ENCODE results near the gene SNRPD2. TPM values are rescaled to one million over a fixed set of nuclear protein-coding genes. Genes with fewer than 3 reads are reported as not detected.

The SNRPD2 gene
- total RNA-seq, 1 donor from 2014 or later, result 507 TPM

DNA sequence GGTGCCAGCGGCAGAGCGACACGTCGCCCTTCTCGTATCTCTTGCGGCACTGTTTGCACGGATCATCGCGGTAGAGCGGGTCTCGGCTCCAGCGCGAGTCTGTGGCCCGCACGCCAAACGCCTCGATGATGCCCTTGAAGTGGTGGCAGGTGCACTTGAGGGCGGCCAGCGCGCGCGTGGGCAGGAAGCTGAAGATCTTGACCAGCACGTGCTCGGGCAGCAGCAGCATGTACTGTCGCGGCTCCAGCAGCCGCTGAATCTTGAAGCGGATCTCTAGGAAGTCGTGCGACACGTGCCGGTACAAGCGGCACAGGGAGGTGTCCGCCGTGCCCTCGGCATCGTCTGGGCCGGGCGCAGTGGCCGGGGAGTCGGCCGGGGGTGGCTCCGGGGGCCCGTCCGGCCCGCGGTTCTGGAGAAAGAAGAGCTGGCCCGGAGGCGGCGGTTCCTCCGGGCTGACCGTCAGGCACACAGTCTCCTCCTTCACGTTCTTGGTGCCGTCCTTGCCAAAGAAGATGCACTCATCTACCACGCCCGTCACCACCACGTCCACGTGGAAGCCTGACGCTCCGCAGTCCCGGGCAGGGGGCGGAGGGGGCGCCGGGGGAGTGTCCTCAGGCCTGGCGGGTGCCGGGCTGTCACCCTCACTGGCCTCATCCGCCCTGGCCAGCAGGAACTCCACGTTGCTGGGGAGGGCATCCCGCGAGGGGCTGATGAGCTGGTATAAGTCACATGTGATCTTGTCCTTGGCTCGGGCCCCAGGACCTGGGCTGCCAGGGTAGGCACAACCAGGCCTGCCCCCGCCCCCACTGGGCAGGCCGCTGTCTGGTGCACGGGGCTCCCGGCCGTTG, 20.3 kb upstream of the SNRPD2 start:
- POLR2A ChIA-PET, result interaction anchor here (7.1 kb wide), 1 partner anchor 20 kb away, joined by 123 read pairs; the partner anchor contains the start of genes QPCTL and SNRPD2
- no peak for ATAC-seq (ENCODE audit: low read depth)
- no peaks in the 10 kb centered on the region for H3K9me3 Mint-ChIP-seq

DNA sequence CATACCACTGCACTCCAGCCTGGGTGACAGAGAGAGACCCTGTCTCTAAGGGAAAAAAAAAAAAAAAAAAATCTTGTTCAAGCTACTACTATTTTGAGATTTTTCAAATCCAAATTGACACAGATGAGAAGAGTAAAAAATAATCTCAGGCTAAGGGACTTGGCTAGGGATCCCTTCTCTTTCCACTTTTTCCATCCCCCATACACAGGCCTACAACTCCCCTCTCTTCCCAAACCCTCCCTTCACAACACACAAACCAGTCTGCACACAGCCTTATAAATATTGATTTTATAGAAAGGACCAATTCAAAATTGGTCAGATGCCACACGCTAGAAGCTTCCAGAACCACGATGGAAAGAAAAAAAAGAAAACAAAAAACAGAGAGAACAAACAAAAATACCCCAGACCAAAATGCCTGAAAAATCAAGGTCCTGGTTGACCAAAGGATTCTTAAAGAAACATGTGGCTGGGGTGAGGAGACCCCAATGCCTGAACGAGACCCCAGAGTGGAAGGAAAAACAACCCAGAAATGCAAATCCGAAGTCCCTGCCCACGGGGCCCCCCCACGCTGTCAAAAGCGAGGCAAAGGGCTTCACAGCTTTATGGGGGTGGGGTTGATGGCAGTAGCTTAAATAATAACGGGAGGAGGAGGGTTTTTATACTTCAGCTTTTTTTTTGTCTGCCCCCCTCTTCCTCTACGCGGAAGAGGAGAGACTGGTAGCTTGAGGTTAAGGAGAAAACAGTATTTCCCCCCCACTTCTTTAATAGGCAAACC, 18.8 kb upstream of the SNRPD2 start:
- intact Hi-C loops (cut with micrococcal nuclease), result no loop called here
- ATAC-seq (ENCODE audit: low read depth) (no peak), DNase-seq (no peak)
- H3K9me3 Mint-ChIP-seq, result no peaks in the 10 kb centered on the region
- H3K4me1 Mint-ChIP-seq, result peaks cover 41% of the 10 kb centered on the region
- H3K27ac Mint-ChIP-seq, result peak overlapping the region; percentile 55
- H3K27me3 Mint-ChIP-seq, result no peaks in the 10 kb centered on the region
- ChIA-PET POLR2A (interaction anchor here (0.6 to 1.4 kb wide), 7 partner anchors 12 to 1146 kb away, joined by 3 to 13 read pairs (median 3); partner anchors contain the start of genes QPCTL and SIX5), CTCF (no interaction called here)
- no peak for TF ChIP-seq CTCF (IDR thresholded peaks at IDR 0.05)
- H3K4me3 Mint-ChIP-seq, result no peak overlapping the region
- H3K36me3 Mint-ChIP-seq (ENCODE audit: low read depth), result peaks cover 33% of the 10 kb centered on the region

More for the DNA sequence above, 20.3 kb upstream of the SNRPD2 start:
- intact Hi-C loops (cut with micrococcal nuclease), result no loop called here
- no peak overlapping the region for H3K27ac Mint-ChIP-seq
- H3K4me1 Mint-ChIP-seq, result peaks cover 40% of the 10 kb centered on the region
- H3K4me3 Mint-ChIP-seq, result no peak overlapping the region
- no peak for DNase-seq
- TF ChIP-seq CTCF (IDR thresholded peaks at IDR 0.05), result no peak
- CTCF ChIA-PET, result no interaction called here
- H3K27me3 Mint-ChIP-seq, result no peaks in the 10 kb centered on the region
- peaks cover 35% of the 10 kb centered on the region for H3K36me3 Mint-ChIP-seq (ENCODE audit: low read depth)

DNA sequence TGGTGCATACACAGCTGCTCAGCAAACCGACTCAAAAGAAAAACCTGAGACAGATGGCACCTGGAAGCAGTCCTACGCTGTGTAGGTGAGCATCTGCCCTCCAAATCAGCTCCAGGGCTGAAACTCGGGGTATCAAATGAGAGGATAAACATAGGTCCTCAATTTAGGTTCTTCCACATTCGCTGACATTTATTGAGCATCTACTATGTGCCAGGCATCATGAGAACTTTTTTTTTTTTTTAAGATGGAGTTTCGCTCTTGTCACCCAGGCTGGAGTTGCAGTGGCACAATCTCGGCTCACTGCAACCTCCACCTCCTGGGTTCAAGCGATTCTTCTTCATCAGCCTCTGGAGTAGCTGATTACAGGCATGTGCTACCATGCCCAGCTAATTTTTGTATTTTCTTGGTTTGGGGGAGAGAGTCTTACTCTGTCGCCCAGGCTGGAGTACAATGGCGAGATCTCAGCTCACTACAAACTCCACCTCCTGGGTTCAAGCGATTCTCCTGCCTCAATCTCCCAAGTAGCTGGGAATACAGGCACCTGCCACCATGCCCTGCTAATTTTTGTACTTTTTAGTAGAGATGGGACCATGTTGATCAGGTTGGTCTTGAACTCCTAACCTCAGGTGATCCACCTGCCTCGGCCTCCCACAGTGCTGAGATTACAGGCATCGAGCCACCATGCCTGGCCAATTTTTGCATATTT, 14.1 kb upstream of the SNRPD2 start:
- ChIA-PET CTCF (interaction anchor here (0.6 to 5.5 kb wide), 3 partner anchors 13 to 754 kb away, joined by 3 to 36 read pairs (median 3); partner anchors contain the start of genes QPCTL and SNRPD2), POLR2A (interaction anchor here (0.7 to 5.1 kb wide), 10 partner anchors 11 to 751 kb away, joined by 3 to 74 read pairs (median 6); partner anchors contain the start of genes FBXO46, QPCTL, SIX5 and SNRPD2)
- H3K36me3 Mint-ChIP-seq (ENCODE audit: low read depth), result peaks cover 42% of the 10 kb centered on the region
- ATAC-seq (ENCODE audit: low read depth) (no peak), DNase-seq (no peak)
- TF ChIP-seq CTCF (IDR thresholded peaks at IDR 0.05), result no peak
- intact Hi-C loops (cut with micrococcal nuclease), result loop anchor here (1.0 kb wide), 1 partner anchor 14 kb away; the partner anchor contains the start of gene QPCTL
- H3K4me3 Mint-ChIP-seq, result no peak overlapping the region
- H3K27ac Mint-ChIP-seq, result peak overlapping the region; percentile 88
- H3K4me1 Mint-ChIP-seq, result peaks cover 37% of the 10 kb centered on the region
- no peaks in the 10 kb centered on the region for H3K9me3 Mint-ChIP-seq
- H3K27me3 Mint-ChIP-seq, result no peaks in the 10 kb centered on the region

DNA sequence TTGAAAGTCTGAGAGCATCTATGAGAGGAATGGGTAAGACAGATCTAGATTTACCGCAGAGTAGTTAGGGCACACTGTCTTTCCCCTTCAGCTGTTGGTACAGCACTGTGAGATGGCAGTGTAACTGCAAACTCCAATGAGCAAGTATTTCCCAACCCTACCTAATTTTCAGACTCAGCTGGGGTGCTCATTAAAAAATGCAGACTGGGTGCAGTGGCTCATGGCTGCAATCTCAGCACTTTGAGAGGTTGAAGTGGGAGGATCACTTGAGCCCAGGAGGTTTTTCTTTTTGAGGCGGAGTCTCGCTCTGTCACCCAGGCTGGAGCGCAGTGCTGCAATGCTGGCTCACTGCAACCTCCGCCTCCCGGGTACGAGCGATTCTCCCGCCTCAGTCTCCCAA, 13.4 kb upstream of the SNRPD2 start:
- TF ChIP-seq CTCF (IDR thresholded peaks at IDR 0.05), result no peak
- CTCF ChIA-PET, result interaction anchor here (0.6 to 5.5 kb wide), 2 partner anchors 12 to 755 kb away, joined by 3 to 36 read pairs; partner anchors contain the start of genes QPCTL and SNRPD2
- Mint-ChIP-seq H3K36me3 (ENCODE audit: low read depth) (peaks cover 35% of the 10 kb centered on the region), H3K9me3 (no peaks in the 10 kb centered on the region), H3K4me3 (no peak overlapping the region), H3K4me1 (peaks cover 31% of the 10 kb centered on the region), H3K27ac (no peak overlapping the region), H3K27me3 (no peaks in the 10 kb centered on the region)
- ATAC-seq (ENCODE audit: low read depth), result no peak
- POLR2A ChIA-PET, result interaction anchor here (1.0 to 5.1 kb wide), 4 partner anchors 12 to 64 kb away, joined by 3 to 74 read pairs (median 16); partner anchors contain the start of genes FBXO46, QPCTL and SIX5
- DNase-seq, result no peak
- intact Hi-C loops (cut with micrococcal nuclease), result no loop called here

Measured in activated B cell treated with CpG ODN at 0.5 μM for 24 hours (primary cell).